GM12878 (cell line): ENCODE measurements around the gene FBN2.

Source experiments
- CTCF ChIP-seq, 3 experiments: IDR thresholded peaks in 2 of 3; conservative IDR thresholded peaks in 1 of 3; 2 replicates each; pipeline ENCODE4 v1.5.1; 2011; ENCODE audit warnings: low read depth in 3 of 3, low read length in 3 of 3, mild to moderate bottlenecking in 3 of 3, control low read depth in 2 of 3, moderate library complexity in 2 of 3, inconsistent platforms in 1 of 3, mixed read lengths in 1 of 3; ENCODE audit not compliant: control insufficient read depth in 2 of 3, insufficient read depth in 1 of 3; ENCODE audit errors: extremely low read depth in 1 of 3
- GABPA ChIP-seq: IDR thresholded peaks from 2 replicates; pipeline ENCODE4 v1.6.1; 2014; ENCODE audit warnings: antibody characterized with exemption, low read depth, mild to moderate bottlenecking, inconsistent platforms
- PAX5 ChIP-seq: IDR thresholded peaks from 2 replicates; pipeline ENCODE4 v1.6.1; 2011; ENCODE audit warnings: low read depth, low read length, borderline replicate concordance
- POLR2A ChIP-seq: IDR thresholded peaks from 2 replicates; pipeline ENCODE4 v1.6.1; 2011; ENCODE audit warnings: low read depth, mild to moderate bottlenecking, low read length
- POLR2AphosphoS5 ChIP-seq: IDR thresholded peaks from 2 replicates; pipeline ENCODE4 v1.6.1; 2011; ENCODE audit warnings: mild to moderate bottlenecking, low read length, inconsistent platforms
- SP1 ChIP-seq: IDR thresholded peaks from one replicate; pipeline ENCODE4 v1.6.1; 2011; ENCODE audit warnings: low read depth, low read length

- TF ChIP-seq SP1, result no peak
- TF ChIP-seq CTCF (IDR thresholded peaks at IDR 0.05 in 2 of 3, conservative IDR thresholded peaks at IDR 0.05 in 1 of 3; ENCODE audit: control insufficient read depth in 2 of 3, extremely low read depth in 1 of 3, insufficient read depth in 1 of 3, low read depth in 3 of 3, low read length in 3 of 3), result no peak
- no peak for TF ChIP-seq PAX5
- no peak for TF ChIP-seq GABPA
- TF ChIP-seq POLR2A, result no peak
- TF ChIP-seq POLR2AphosphoS5, result no peak
These were observed 28.1 kb upstream of the FBN2 start for GRCh38 chr5:128566178-128566577.
